Measurements from ENCODE around the gene DLK2. TPM values are rescaled to one million over a fixed set of nuclear protein-coding genes. Genes with fewer than 3 reads are reported as not detected.

DLK2 gene
- total RNA-seq, 1 experiment from 2014 or later = 1.4 TPM

DNA sequence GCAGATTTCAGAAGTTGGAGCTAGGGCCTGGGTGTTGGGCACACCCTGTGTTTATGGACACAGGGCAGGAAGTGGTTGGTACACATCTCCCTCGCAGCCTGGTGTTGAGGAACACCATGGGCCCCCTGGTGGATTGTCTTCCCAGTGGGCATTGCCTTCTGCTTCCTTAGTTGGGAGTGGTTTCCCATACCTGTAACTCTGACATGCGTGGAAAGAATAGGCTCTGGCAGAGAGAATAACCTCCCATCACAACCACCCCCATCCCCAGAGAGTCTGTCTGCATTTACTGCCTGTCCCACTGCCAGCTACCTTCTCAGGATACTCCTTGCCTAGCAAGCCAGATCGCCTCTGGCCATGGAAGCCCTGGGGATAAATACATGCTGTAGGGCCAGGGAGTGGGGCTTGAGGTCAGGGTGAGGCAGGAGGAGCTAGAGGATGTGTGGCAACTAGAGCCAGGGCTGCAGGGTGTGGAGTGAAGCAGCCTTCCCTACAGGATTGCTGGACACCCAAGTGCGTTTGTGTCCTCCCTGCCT is 40.1 kb upstream of the DLK2 start:
- Histone ChIP-seq H3K4me2 (ENCODE audit: low read length) (no peak overlapping the region), H4K20me1 (ENCODE audit: low read length) (0 out of 2 replicates have a peak, but pooled peaks cover 7% of the 10 kb centered on the region), H3K27ac (ENCODE audit: low read length) (no peak overlapping the region), H3K9me3 (ENCODE audit: low read length) (no peaks in the 10 kb centered on the region), H3K4me1 (ENCODE audit: insufficient read depth, low read length) (peaks cover 4% of the 10 kb centered on the region; the same call in 1 of the 2 replicates), H3K79me2 (ENCODE audit: low read length) (peaks cover 34% of the 10 kb centered on the region), H3F3A (ENCODE audit: low read length, unreplicated experiment) (no peaks in the 10 kb centered on the region), H3K9me2 (replicated peaks; ENCODE audit: low read length) (no peaks in the 10 kb centered on the region), H3K9ac (ENCODE audit: low read length) (no peak overlapping the region), H3K36me3 (ENCODE audit: low read depth, low read length) (peaks cover 7% of the 10 kb centered on the region), H3K4me3 (ENCODE audit: low read length) (no peak overlapping the region), H3K27me3 (ENCODE audit: low read length) (no peaks in the 10 kb centered on the region), H2AFZ (ENCODE audit: low read length) (no peak overlapping the region)
- intact Hi-C loops (cut with micrococcal nuclease) = no loop called here
- POLR2A ChIA-PET (ENCODE audit: unreplicated experiment) = no interaction called here
- CTCF ChIA-PET = no interaction called here
- DNase-seq (peak; percentile 41), ATAC-seq (peak; percentile 71)
- BruUV-seq (replicated peaks) = no TSS peak
- peak; percentile 58 for TF ChIP-seq CTCF (conservative IDR thresholded peaks at IDR 0.05; ENCODE audit: low read depth, low read length)
- no peak for TF ChIP-seq EZH2 (IDR thresholded peaks at IDR 0.05; ENCODE audit: low read length, unreplicated experiment)
- no peak for TF ChIP-seq EZH2phosphoT487 (IDR thresholded peaks at IDR 0.05; ENCODE audit: borderline replicate concordance, low read length)

DNA sequence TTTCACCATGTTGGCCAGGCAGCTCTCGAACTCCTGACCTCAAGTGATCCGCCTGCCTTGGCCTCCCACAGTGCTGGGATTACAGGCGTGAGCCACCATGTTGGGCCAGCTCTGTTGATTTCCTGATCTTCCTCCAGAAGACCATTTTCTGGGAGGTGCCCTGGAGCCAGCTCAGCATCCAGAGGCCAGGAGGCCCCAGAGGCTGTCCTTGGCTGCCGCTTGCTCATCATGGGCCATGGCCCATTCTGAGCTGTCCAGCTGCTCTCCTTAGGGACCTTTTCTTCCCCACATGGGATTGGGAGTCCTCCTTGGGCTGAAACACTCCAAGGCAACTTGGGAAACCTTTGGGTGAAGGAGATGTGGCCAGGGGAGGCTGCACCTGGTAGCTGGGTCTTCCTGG is 39.4 kb upstream of the DLK2 start:
- Histone ChIP-seq H4K20me1 (ENCODE audit: low read length) (0 out of 2 replicates have a peak, but pooled peaks cover 7% of the 10 kb centered on the region), H3F3A (ENCODE audit: low read length, unreplicated experiment) (no peaks in the 10 kb centered on the region), H3K9me2 (replicated peaks; ENCODE audit: low read length) (no peaks in the 10 kb centered on the region), H3K9ac (ENCODE audit: low read length) (no peak overlapping the region), H3K9me3 (ENCODE audit: low read length) (no peaks in the 10 kb centered on the region), H3K36me3 (ENCODE audit: low read depth, low read length) (peaks cover 7% of the 10 kb centered on the region), H3K27ac (ENCODE audit: low read length) (no peak overlapping the region), H3K27me3 (ENCODE audit: low read length) (no peaks in the 10 kb centered on the region), H3K4me2 (ENCODE audit: low read length) (no peak overlapping the region), H3K4me1 (ENCODE audit: insufficient read depth, low read length) (peaks cover 4% of the 10 kb centered on the region; the same call in 1 of the 2 replicates), H3K79me2 (ENCODE audit: low read length) (peaks cover 41% of the 10 kb centered on the region), H2AFZ (ENCODE audit: low read length) (no peak overlapping the region), H3K4me3 (ENCODE audit: low read length) (no peak overlapping the region)
- intact Hi-C loops (cut with micrococcal nuclease) = no loop called here
- TF ChIP-seq EZH2phosphoT487 (IDR thresholded peaks at IDR 0.05; ENCODE audit: borderline replicate concordance, low read length) = no peak
- TF ChIP-seq CTCF (conservative IDR thresholded peaks at IDR 0.05; ENCODE audit: low read depth, low read length) = no peak
- no peak for DNase-seq
- POLR2A ChIA-PET (ENCODE audit: unreplicated experiment) = no interaction called here
- ATAC-seq = no peak
- CTCF ChIA-PET = no interaction called here
- BruUV-seq (replicated peaks) = no TSS peak

DNA sequence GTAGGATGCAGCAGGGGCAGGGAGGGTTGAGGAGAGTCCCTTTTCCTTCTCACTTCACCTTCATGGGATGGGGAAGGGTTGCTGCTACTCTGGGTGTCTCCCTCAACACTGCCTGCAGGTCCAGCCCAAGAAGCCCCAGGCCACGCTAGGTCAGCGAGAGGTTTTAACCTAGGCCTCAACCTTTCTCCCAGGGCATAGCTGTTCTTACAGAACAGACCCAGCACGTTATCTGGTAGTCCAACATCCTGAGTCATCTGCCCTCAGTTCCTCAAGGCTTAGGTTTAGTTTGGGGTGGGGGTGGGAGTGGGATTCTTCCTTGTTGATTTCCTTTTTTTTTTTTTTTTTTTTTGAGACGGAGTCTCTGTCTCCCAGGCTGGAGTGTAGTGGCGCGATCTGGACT is 39.0 kb upstream of the DLK2 start:
- ChIA-PET CTCF (no interaction called here), POLR2A (ENCODE audit: unreplicated experiment) (no interaction called here)
- Histone ChIP-seq H3K27me3 (ENCODE audit: low read length) (no peaks in the 10 kb centered on the region), H3K4me1 (ENCODE audit: insufficient read depth, low read length) (peaks cover 4% of the 10 kb centered on the region; the same call in 1 of the 2 replicates), H3K79me2 (ENCODE audit: low read length) (peaks cover 45% of the 10 kb centered on the region), H2AFZ (ENCODE audit: low read length) (no peak overlapping the region), H3K27ac (ENCODE audit: low read length) (no peak overlapping the region), H3K4me3 (ENCODE audit: low read length) (no peak overlapping the region), H3K9ac (ENCODE audit: low read length) (no peak overlapping the region), H3F3A (ENCODE audit: low read length, unreplicated experiment) (no peaks in the 10 kb centered on the region), H3K9me3 (ENCODE audit: low read length) (no peaks in the 10 kb centered on the region), H4K20me1 (ENCODE audit: low read length) (peaks cover 8% of the 10 kb centered on the region; the same call in 1 of the 2 replicates), H3K9me2 (replicated peaks; ENCODE audit: low read length) (no peaks in the 10 kb centered on the region), H3K36me3 (ENCODE audit: low read depth, low read length) (peaks cover 6% of the 10 kb centered on the region), H3K4me2 (ENCODE audit: low read length) (no peak overlapping the region)
- no TSS peak for BruUV-seq (replicated peaks)
- DNase-seq (no peak), ATAC-seq (no peak)
- intact Hi-C loops (cut with micrococcal nuclease) = no loop called here
- TF ChIP-seq EZH2phosphoT487 (IDR thresholded peaks at IDR 0.05; ENCODE audit: borderline replicate concordance, low read length) = no peak
- no peak for TF ChIP-seq EZH2 (IDR thresholded peaks at IDR 0.05; ENCODE audit: low read length, unreplicated experiment)

Data from PC-3 (cell line).